ENCODE results near the gene LIG1. TPM values are rescaled to one million over a fixed set of nuclear protein-coding genes. Genes with fewer than 3 reads are reported as not detected.

The LIG1 gene
- total RNA-seq, 2 donors from 2014 or later = 3.1 to 4.2 TPM

- Histone ChIP-seq H3K27ac (peak overlapping the region; percentile 99), H3K4me3 (no peak overlapping the region), H3K9me3 (no peaks in the 10 kb centered on the region), H3K36me3 (peaks cover 9% of the 10 kb centered on the region), H3K4me1 (peaks cover 0 to 27% of the 10 kb centered on the region in 2 donors), H3K27me3 (no peaks in the 10 kb centered on the region)
- TF ChIP-seq CTCF (IDR thresholded peaks at IDR 0.05) = no peak
- DNase-seq (ENCODE audit: low spot score) = no peak
These were observed 61.0 kb downstream of the LIG1 start for GRCh38 chr19:48108997-48109782.

DNA sequence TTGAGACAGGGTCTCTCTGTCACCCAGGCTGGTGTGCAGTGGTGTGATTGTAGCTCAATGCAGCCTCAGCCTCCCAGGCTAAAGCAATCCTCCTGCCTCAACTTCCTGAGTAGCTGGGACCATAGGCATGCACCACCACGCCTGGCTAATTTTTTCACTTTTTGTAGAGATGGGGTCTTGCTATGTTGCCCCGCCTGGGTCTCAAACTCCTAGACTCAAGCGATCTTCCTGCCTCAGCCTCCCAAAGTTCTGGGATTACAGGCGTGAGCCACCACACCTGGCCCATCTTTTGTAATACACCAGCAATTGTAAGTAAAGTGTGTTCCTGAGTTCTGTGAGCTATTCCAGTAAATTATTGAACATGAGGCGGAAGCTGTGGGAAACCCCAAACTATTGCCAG, 66.2 kb downstream of the LIG1 start:
- Histone ChIP-seq H3K4me1 (peaks cover 0 to 13% of the 10 kb centered on the region in 2 donors), H3K4me3 (no peak overlapping the region), H3K27me3 (no peaks in the 10 kb centered on the region), H3K9me3 (no peaks in the 10 kb centered on the region), H3K36me3 (peaks cover 22% of the 10 kb centered on the region), H3K27ac (no peak overlapping the region)
- no peak for DNase-seq (ENCODE audit: low spot score)
- TF ChIP-seq CTCF (IDR thresholded peaks at IDR 0.05) = no peak

- Histone ChIP-seq H3K4me3 (no peak overlapping the region), H3K4me1 (peaks cover 0 to 13% of the 10 kb centered on the region in 2 donors), H3K27ac (no peak overlapping the region), H3K27me3 (no peaks in the 10 kb centered on the region), H3K9me3 (no peaks in the 10 kb centered on the region), H3K36me3 (peaks cover 27% of the 10 kb centered on the region)
- peak; percentile 31 to 63 for TF ChIP-seq CTCF (IDR thresholded peaks at IDR 0.05)
- DNase-seq (ENCODE audit: low spot score) = no peak
These were observed 67.0 kb downstream of the LIG1 start for GRCh38 chr19:48102870-48103751.

DNA sequence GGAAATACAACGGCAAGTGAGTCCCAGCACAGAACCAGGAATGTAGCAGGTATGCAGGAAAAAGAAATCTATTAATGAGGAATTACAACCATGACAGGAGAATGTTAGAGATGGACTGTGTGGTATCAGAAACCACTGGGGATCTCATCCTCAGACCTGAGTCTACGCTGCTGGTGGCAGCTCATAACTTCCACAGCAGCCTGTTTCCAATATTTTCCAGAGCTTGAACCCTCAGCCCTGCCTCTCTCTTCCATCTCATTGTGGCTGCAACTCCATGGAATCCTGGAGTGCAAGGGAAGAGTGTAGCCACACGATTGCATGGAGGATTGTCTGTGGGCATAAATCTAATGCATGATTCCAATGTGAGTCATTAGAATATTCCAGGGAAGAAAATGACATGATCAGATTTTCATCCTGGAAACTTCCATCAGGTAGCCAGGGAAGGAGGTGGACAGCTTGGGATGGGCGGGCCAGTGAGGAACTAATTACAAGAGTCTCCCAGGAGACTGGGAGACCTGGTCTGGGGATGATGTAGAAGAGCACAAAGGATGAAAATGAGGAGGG, 74.5 kb downstream of the LIG1 start:
- Histone ChIP-seq H3K27me3 (no peaks in the 10 kb centered on the region), H3K36me3 (peaks cover 38% of the 10 kb centered on the region), H3K4me1 (no peaks in the 10 kb centered on the region), H3K27ac (no peak overlapping the region), H3K9me3 (peaks cover 0 to 10% of the 10 kb centered on the region in 2 donors), H3K4me3 (no peak overlapping the region)
- DNase-seq (ENCODE audit: low spot score) = no peak
- no peak for TF ChIP-seq CTCF (IDR thresholded peaks at IDR 0.05)

DNA sequence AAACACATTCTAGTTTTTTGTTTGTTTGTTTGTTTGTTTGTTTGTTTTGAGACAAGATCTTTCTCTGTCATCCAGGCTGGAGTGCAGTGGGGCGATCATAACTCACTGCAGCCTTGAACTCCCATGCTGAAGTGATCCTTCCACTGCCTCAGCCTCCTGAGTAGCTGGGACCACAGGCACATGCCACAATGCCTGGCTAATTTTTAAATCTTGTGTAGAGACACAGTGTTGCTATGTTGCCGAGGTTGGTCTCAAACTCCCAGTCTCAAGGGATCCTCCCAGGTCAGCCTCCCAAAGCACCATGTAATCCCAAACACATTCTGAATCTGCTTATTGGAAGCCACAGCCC, 75.3 kb downstream of the LIG1 start:
- Histone ChIP-seq H3K27me3 (no peaks in the 10 kb centered on the region), H3K4me3 (no peak overlapping the region), H3K9me3 (peaks cover 0 to 10% of the 10 kb centered on the region in 2 donors), H3K27ac (no peak overlapping the region), H3K4me1 (no peaks in the 10 kb centered on the region), H3K36me3 (peaks cover 38% of the 10 kb centered on the region)
- no peak for DNase-seq (ENCODE audit: low spot score)
- no peak for TF ChIP-seq CTCF (IDR thresholded peaks at IDR 0.05)
